ENCODE data around the gene KANSL1L. TPM values are rescaled to one million over a fixed set of nuclear protein-coding genes. Genes with fewer than 3 reads are reported as not detected.

KANSL1L gene
- total and polyA plus RNA-seq, 8 donors: 2.6 to 128 (median 19.6) TPM

GRCh38 chr2:210197720-210198119 is 26.5 kb upstream of the KANSL1L start:
- Histone ChIP-seq H3K4me3 (no peak overlapping the region), H3K4me1 (peaks cover 0 to 30% (median 6%) of the 10 kb centered on the region in 4 donors), H3K27me3 (no peaks in the 10 kb centered on the region), H3K9me3 (no peaks in the 10 kb centered on the region), H3K27ac (no peak overlapping the region), H3K36me3 (no peaks in the 10 kb centered on the region)
- no peak for DNase-seq
- intact Hi-C loops (cut with DNase I; ENCODE audit: low total_unique reads): loop anchor here (5.0 kb wide), 1 partner anchor 220 kb away; no protein-coding TSS in a partner anchor
- 21 to 40% (median 37%) methylated on average over 2 of the region's 2 CpGs for WGBS, 5 donors
- no peak for TF ChIP-seq POLR2A (IDR thresholded peaks at IDR 0.05)
- no peak for TF ChIP-seq CTCF (IDR thresholded peaks at IDR 0.05)

GRCh38 chr2:210195101-210195852 is 24.1 kb upstream of the KANSL1L start:
- H3K36me3 ChIP-seq: no peaks in the 10 kb centered on the region
- DNase-seq: peak in 1 of 2 donors; percentile 82
- peak overlapping the region; percentile 18 to 42 (median 37) for H3K4me3 ChIP-seq
- H3K9me3 ChIP-seq: no peaks in the 10 kb centered on the region
- no peaks in the 10 kb centered on the region for H3K27me3 ChIP-seq
- no peak overlapping the region for H3K27ac ChIP-seq
- TF ChIP-seq CTCF (IDR thresholded peaks at IDR 0.05) (peak in 5 of 7 experiments; percentile 49 to 80 (median 64)), POLR2AphosphoS5 (IDR thresholded peaks at IDR 0.05) (no peak)
- intact Hi-C loops (cut with DNase I; ENCODE audit: low total_unique reads): loop anchor here (5.0 kb wide), 1 partner anchor 218 kb away; no protein-coding TSS in a partner anchor
- 8 to 31% (median 16%) methylated on average over 8 of the region's 8 CpGs for WGBS, 5 donors
- peaks cover 0 to 30% (median 6%) of the 10 kb centered on the region in 4 donors for H3K4me1 ChIP-seq

GRCh38 chr2:210190345-210190744 is 19.1 kb upstream of the KANSL1L start:
- Histone ChIP-seq H3K36me3 (no peaks in the 10 kb centered on the region), H3K9me3 (peaks cover 0 to 10% (median 8%) of the 10 kb centered on the region in 4 donors), H3K27ac (peak overlapping the region in 4 of 5 donors; percentile 14 to 64 (median 49)), H3K27me3 (no peaks in the 10 kb centered on the region), H3K4me3 (no peak overlapping the region), H3K4me1 (peaks cover 0 to 16% (median 2%) of the 10 kb centered on the region in 4 donors)
- 25 to 56% (median 45%) methylated on average over 4 of the region's 4 CpGs for WGBS, 5 donors
- peak in 1 of 2 donors; percentile 28 for DNase-seq
- no peak for TF ChIP-seq CTCF (IDR thresholded peaks at IDR 0.05)
- no peak for TF ChIP-seq POLR2A (IDR thresholded peaks at IDR 0.05)
- no peak for TF ChIP-seq POLR2AphosphoS5 (IDR thresholded peaks at IDR 0.05)
- no peak for TF ChIP-seq EP300 (IDR thresholded peaks at IDR 0.05)
- intact Hi-C loops (cut with DNase I; ENCODE audit: low total_unique reads): no loop called here

DNA sequence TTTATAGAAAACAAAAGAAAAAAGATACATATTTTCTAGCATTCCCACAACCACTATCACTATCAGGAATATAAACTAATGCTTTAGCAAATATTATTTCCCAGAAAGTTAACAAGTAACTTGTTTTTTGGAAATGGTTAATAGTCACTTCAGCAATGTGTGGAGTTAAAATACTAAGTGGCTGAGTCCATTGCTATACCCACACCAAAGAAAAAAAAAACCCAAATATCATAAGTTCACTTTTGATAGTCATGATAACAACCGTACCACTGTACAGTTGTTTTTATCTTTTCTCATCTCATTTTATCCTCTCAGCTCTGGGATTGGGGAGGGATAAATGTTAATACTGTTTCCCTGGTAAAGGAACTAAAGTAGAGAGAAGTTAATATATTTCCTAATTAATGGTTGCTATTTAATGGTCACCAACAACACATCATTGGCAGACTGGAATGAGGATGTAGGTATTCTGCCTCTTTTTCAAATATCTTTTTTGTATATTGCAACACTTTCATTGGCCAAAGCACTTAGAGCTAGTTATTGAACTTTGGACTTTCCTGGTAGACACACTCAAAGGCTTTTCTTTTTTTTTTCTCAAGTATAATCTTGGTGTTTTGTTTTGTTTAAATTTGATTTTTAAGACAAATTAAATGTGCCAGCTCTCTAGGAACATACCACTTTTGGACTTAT is 18.4 kb upstream of the KANSL1L start:
- peak in 1 of 2 donors; percentile 60 for DNase-seq
- WGBS, 5 donors: 23 to 43% (median 33%) methylated on average over 1 of the region's 1 CpG
- intact Hi-C loops (cut with DNase I; ENCODE audit: low total_unique reads): no loop called here
- Histone ChIP-seq H3K27me3 (no peaks in the 10 kb centered on the region), H3K4me1 (peaks cover 0 to 9% (median 0%) of the 10 kb centered on the region in 4 donors), H3K9me3 (peaks cover 0 to 18% (median 15%) of the 10 kb centered on the region in 4 donors), H3K36me3 (no peaks in the 10 kb centered on the region), H3K27ac (peak overlapping the region in 4 of 5 donors; percentile 14 to 64 (median 49)), H3K4me3 (no peak overlapping the region)
- no peak for TF ChIP-seq EP300 (IDR thresholded peaks at IDR 0.05)
- TF ChIP-seq POLR2AphosphoS5 (IDR thresholded peaks at IDR 0.05): no peak
- no peak for TF ChIP-seq CTCF (IDR thresholded peaks at IDR 0.05)
- no peak for TF ChIP-seq POLR2A (IDR thresholded peaks at IDR 0.05)
